ENCODE measurements around the gene ABCC4. TPM values are rescaled to one million over a fixed set of nuclear protein-coding genes. Genes with fewer than 3 reads are reported as not detected.

The ABCC4 gene
- total RNA-seq, 5 donors from 2014 or later (not counting 1 experiment from before 2014, with no cell fraction given): 8.9 to 12.5 (median 9.5) TPM

GRCh38 chr13:95217920-95218830, 83.1 kb downstream of the ABCC4 start:
- no peak overlapping the region for H3K4me3 ChIP-seq (ENCODE audit: control insufficient read depth in 1 of 2, extremely low read depth in 1 of 2, low read length in 1 of 2)
- POLR2A ChIA-PET: no interaction called here
- H3K4me1 ChIP-seq (ENCODE audit: control insufficient read depth in 1 of 2, extremely low read depth in 1 of 2, insufficient read depth in 2 of 2, low read length in 2 of 2): no peaks in the 10 kb centered on the region
- Mint-ChIP-seq H3K36me3 (peaks cover 28% of the 10 kb centered on the region), H3K27me3 (no peaks in the 10 kb centered on the region), H3K4me1 (no peaks in the 10 kb centered on the region), H3K9me3 (no peaks in the 10 kb centered on the region), H3K4me3 (no peak overlapping the region), H3K27ac (no peak overlapping the region)
- H3K27me3 ChIP-seq (replicated peaks in 1 of 2; ENCODE audit: control insufficient read depth in 2 of 2, extremely low read depth in 1 of 2, insufficient read depth in 2 of 2, low read length in 1 of 2): no peaks in the 10 kb centered on the region
- DNase-seq (no peak), ATAC-seq (replicated peaks in 1 of 4) (no peak)
- H3K9me3 ChIP-seq: no peaks in the 10 kb centered on the region
- CTCF ChIA-PET: interaction anchor here in 1 of 2 donors (0.6 kb wide), 1 partner anchor 186 kb away, joined by 10 read pairs; no protein-coding TSS in a partner anchor
- no peak overlapping the region for H3K27ac ChIP-seq (ENCODE audit: low read length)
- WGBS (ENCODE audit: insufficient coverage): 90% methylated on average over 2 of the region's 6 CpGs
- no peaks in the 10 kb centered on the region for H3K36me3 ChIP-seq (ENCODE audit: control insufficient read depth in 2 of 2, extremely low read depth in 1 of 2, insufficient read depth in 1 of 2, low read length in 1 of 2)

- POLR2A ChIA-PET: interaction anchor here in 1 of 2 donors (0.6 kb wide), 1 partner anchor 9 kb away, joined by 4 read pairs; no protein-coding TSS in a partner anchor
- no peak overlapping the region for H3K27ac ChIP-seq (ENCODE audit: low read length)
- H3K9me3 ChIP-seq: no peaks in the 10 kb centered on the region
- no peaks in the 10 kb centered on the region for H3K36me3 ChIP-seq (ENCODE audit: control insufficient read depth in 2 of 2, extremely low read depth in 1 of 2, insufficient read depth in 1 of 2, low read length in 1 of 2)
- WGBS (ENCODE audit: insufficient coverage): no CpG with 5 or more reads among the region's 3 CpGs
- CTCF ChIA-PET: no interaction called here
- Mint-ChIP-seq H3K9me3 (no peaks in the 10 kb centered on the region), H3K4me1 (no peaks in the 10 kb centered on the region), H3K36me3 (peaks cover 38% of the 10 kb centered on the region), H3K4me3 (no peak overlapping the region), H3K27me3 (no peaks in the 10 kb centered on the region), H3K27ac (no peak overlapping the region)
- H3K4me3 ChIP-seq (ENCODE audit: control insufficient read depth in 1 of 2, extremely low read depth in 1 of 2, low read length in 1 of 2): no peak overlapping the region
- no peaks in the 10 kb centered on the region for H3K27me3 ChIP-seq (replicated peaks in 1 of 2; ENCODE audit: control insufficient read depth in 2 of 2, extremely low read depth in 1 of 2, insufficient read depth in 2 of 2, low read length in 1 of 2)
- DNase-seq (no peak), ATAC-seq (replicated peaks in 1 of 4) (no peak)
- no peaks in the 10 kb centered on the region for H3K4me1 ChIP-seq (ENCODE audit: control insufficient read depth in 1 of 2, extremely low read depth in 1 of 2, insufficient read depth in 2 of 2, low read length in 2 of 2)
Measured at GRCh38 chr13:95216182-95216581, 85.1 kb downstream of the ABCC4 start.

- ATAC-seq (replicated peaks in 1 of 4): no peak
- no peaks in the 10 kb centered on the region for H3K9me3 ChIP-seq
- WGBS (ENCODE audit: insufficient coverage): 79% methylated on average over 11 of the region's 11 CpGs
- H3K9me3 Mint-ChIP-seq: no peaks in the 10 kb centered on the region
- no peaks in the 10 kb centered on the region for H3K27me3 ChIP-seq (replicated peaks in 1 of 2; ENCODE audit: control insufficient read depth in 2 of 2, extremely low read depth in 1 of 2, insufficient read depth in 2 of 2, low read length in 1 of 2)
- no peaks in the 10 kb centered on the region for H3K4me1 ChIP-seq (ENCODE audit: control insufficient read depth in 1 of 2, extremely low read depth in 1 of 2, insufficient read depth in 2 of 2, low read length in 2 of 2)
- ChIA-PET POLR2A (no interaction called here), CTCF (no interaction called here)
- no peak overlapping the region for H3K27ac Mint-ChIP-seq
- no peaks in the 10 kb centered on the region for H3K27me3 Mint-ChIP-seq
- H3K36me3 Mint-ChIP-seq: peaks cover 35% of the 10 kb centered on the region
- no peak for DNase-seq
- H3K27ac ChIP-seq (ENCODE audit: low read length): no peak overlapping the region
- no peaks in the 10 kb centered on the region for H3K36me3 ChIP-seq (ENCODE audit: control insufficient read depth in 2 of 2, extremely low read depth in 1 of 2, insufficient read depth in 1 of 2, low read length in 1 of 2)
- no peaks in the 10 kb centered on the region for H3K4me1 Mint-ChIP-seq
- H3K4me3 ChIP-seq (ENCODE audit: control insufficient read depth in 1 of 2, extremely low read depth in 1 of 2, low read length in 1 of 2): no peak overlapping the region
- no peak overlapping the region for H3K4me3 Mint-ChIP-seq
Measured at GRCh38 chr13:95212983-95213850, 88.0 kb downstream of the ABCC4 start.

GRCh38 chr13:95209109-95209508, 92.1 kb downstream of the ABCC4 start:
- DNase-seq: no peak
- Histone ChIP-seq H3K27ac (ENCODE audit: low read length) (no peak overlapping the region), H3K4me1 (ENCODE audit: control insufficient read depth in 1 of 2, extremely low read depth in 1 of 2, insufficient read depth in 2 of 2, low read length in 2 of 2) (no peaks in the 10 kb centered on the region), H3K9me3 (no peaks in the 10 kb centered on the region), H3K27me3 (replicated peaks in 1 of 2; ENCODE audit: control insufficient read depth in 2 of 2, extremely low read depth in 1 of 2, insufficient read depth in 2 of 2, low read length in 1 of 2) (no peaks in the 10 kb centered on the region), H3K36me3 (ENCODE audit: control insufficient read depth in 2 of 2, extremely low read depth in 1 of 2, insufficient read depth in 1 of 2, low read length in 1 of 2) (peaks cover 0 to 9% of the 10 kb centered on the region in 2 donors), H3K4me3 (ENCODE audit: control insufficient read depth in 1 of 2, extremely low read depth in 1 of 2, low read length in 1 of 2) (no peak overlapping the region)
- WGBS (ENCODE audit: insufficient coverage): no CpG with 5 or more reads among the region's 1 CpG
- no peaks in the 10 kb centered on the region for H3K9me3 Mint-ChIP-seq
- ChIA-PET POLR2A (interaction anchor here in 1 of 2 donors (0.7 kb wide), 1 partner anchor 149 kb away, joined by 21 read pairs; no protein-coding TSS in a partner anchor), CTCF (no interaction called here)
- H3K4me3 Mint-ChIP-seq: no peak overlapping the region
- no peak overlapping the region for H3K27ac Mint-ChIP-seq
- H3K27me3 Mint-ChIP-seq: no peaks in the 10 kb centered on the region
- no peak for ATAC-seq (replicated peaks in 1 of 4)
- H3K36me3 Mint-ChIP-seq: peaks cover 54% of the 10 kb centered on the region
- no peaks in the 10 kb centered on the region for H3K4me1 Mint-ChIP-seq

GRCh38 chr13:95207769-95208366, 93.4 kb downstream of the ABCC4 start:
- Mint-ChIP-seq H3K27me3 (no peaks in the 10 kb centered on the region), H3K4me1 (no peaks in the 10 kb centered on the region), H3K4me3 (no peak overlapping the region), H3K27ac (no peak overlapping the region), H3K9me3 (no peaks in the 10 kb centered on the region), H3K36me3 (peaks cover 54% of the 10 kb centered on the region)
- no peaks in the 10 kb centered on the region for H3K4me1 ChIP-seq (ENCODE audit: control insufficient read depth in 1 of 2, extremely low read depth in 1 of 2, insufficient read depth in 2 of 2, low read length in 2 of 2)
- CTCF ChIA-PET: interaction anchor here in 1 of 2 donors (0.8 kb wide), 1 partner anchor 270 kb away, joined by 7 read pairs; no protein-coding TSS in a partner anchor
- H3K27ac ChIP-seq (ENCODE audit: low read length): no peak overlapping the region
- POLR2A ChIA-PET: interaction anchor here in 1 of 2 donors (0.6 kb wide), 1 partner anchor 571 kb away, joined by 7 read pairs; no protein-coding TSS in a partner anchor
- H3K9me3 ChIP-seq: no peaks in the 10 kb centered on the region
- ATAC-seq (replicated peaks in 1 of 4): no peak
- H3K4me3 ChIP-seq (ENCODE audit: control insufficient read depth in 1 of 2, extremely low read depth in 1 of 2, low read length in 1 of 2): no peak overlapping the region
- no peak for DNase-seq
- no peaks in the 10 kb centered on the region for H3K27me3 ChIP-seq (replicated peaks in 1 of 2; ENCODE audit: control insufficient read depth in 2 of 2, extremely low read depth in 1 of 2, insufficient read depth in 2 of 2, low read length in 1 of 2)
- H3K36me3 ChIP-seq (ENCODE audit: control insufficient read depth in 2 of 2, extremely low read depth in 1 of 2, insufficient read depth in 1 of 2, low read length in 1 of 2): peaks cover 0 to 13% of the 10 kb centered on the region in 2 donors
- 82% methylated on average over 8 of the region's 12 CpGs for WGBS (ENCODE audit: insufficient coverage)

GRCh38 chr13:95206116-95206515, 95.1 kb downstream of the ABCC4 start:
- H3K36me3 ChIP-seq (ENCODE audit: control insufficient read depth in 2 of 2, extremely low read depth in 1 of 2, insufficient read depth in 1 of 2, low read length in 1 of 2): peaks cover 0 to 15% of the 10 kb centered on the region in 2 donors
- DNase-seq: no peak
- H3K9me3 ChIP-seq: no peaks in the 10 kb centered on the region
- H3K27me3 ChIP-seq (replicated peaks in 1 of 2; ENCODE audit: control insufficient read depth in 2 of 2, extremely low read depth in 1 of 2, insufficient read depth in 2 of 2, low read length in 1 of 2): no peaks in the 10 kb centered on the region
- ChIA-PET CTCF (interaction anchor here in 1 of 2 donors (0.8 kb wide), 1 partner anchor 198 kb away, joined by 3 read pairs; no protein-coding TSS in a partner anchor), POLR2A (no interaction called here)
- Mint-ChIP-seq H3K4me3 (no peak overlapping the region), H3K27ac (no peak overlapping the region), H3K36me3 (peaks cover 52% of the 10 kb centered on the region), H3K9me3 (no peaks in the 10 kb centered on the region), H3K4me1 (no peaks in the 10 kb centered on the region), H3K27me3 (no peaks in the 10 kb centered on the region)
- H3K27ac ChIP-seq (ENCODE audit: low read length): no peak overlapping the region
- H3K4me1 ChIP-seq (ENCODE audit: control insufficient read depth in 1 of 2, extremely low read depth in 1 of 2, insufficient read depth in 2 of 2, low read length in 2 of 2): no peaks in the 10 kb centered on the region
- no peak for ATAC-seq (replicated peaks in 1 of 4)
- H3K4me3 ChIP-seq (ENCODE audit: control insufficient read depth in 1 of 2, extremely low read depth in 1 of 2, low read length in 1 of 2): no peak overlapping the region
- WGBS (ENCODE audit: insufficient coverage): no CpG with 5 or more reads among the region's 4 CpGs

Data from T-cell (primary cell).